ENCODE results near the gene OBSCN.

DNA sequence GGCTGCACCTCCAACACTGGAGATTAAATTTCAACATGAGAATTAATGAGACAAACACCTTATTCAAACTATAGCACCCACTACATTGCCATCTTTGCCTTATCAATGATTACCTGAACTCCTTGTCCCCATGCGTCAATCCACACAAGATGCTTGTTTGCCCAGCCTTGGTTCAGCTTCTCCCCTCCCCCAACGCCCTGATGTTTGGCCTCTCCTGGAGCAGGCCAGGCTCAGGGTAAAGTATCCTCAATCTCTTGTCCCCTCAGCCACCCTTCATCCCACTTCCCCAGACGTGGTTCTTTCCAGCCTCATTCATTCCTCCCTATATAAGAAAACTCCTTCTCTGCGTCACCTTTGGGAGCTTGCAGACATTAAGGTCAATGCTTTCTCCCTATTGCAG lies 220.6 kb downstream of the OBSCN start:
- TF ChIP-seq POLR2AphosphoS5 (IDR thresholded peaks at IDR 0.05; ENCODE audit: low read depth, low read length) (no peak), TAF1 (IDR thresholded peaks at IDR 0.05; ENCODE audit: low read depth, low read length) (no peak)

Data from GM12891 (cell line).